ENCODE results near the gene AKAP13. TPM values are rescaled to one million over a fixed set of nuclear protein-coding genes. Genes with fewer than 3 reads are reported as not detected.
A peak's percentile ranks its signal among the peaks of the same experiment; 100 is the strongest.

Gene AKAP13
- total and polyA plus RNA-seq, 2 donors (not counting 1 experiment from before 2014, with no cell fraction given) = 73.8 to 358 TPM

GRCh38 chr15:85624291-85624801 is 243.9 kb downstream of the AKAP13 start:
- Histone ChIP-seq H3K79me2 (ENCODE audit: control insufficient read depth, insufficient read depth, low read length) (peaks cover 35% of the 10 kb centered on the region), H3K36me3 (replicated peaks in 1 of 2; ENCODE audit: control extremely low read depth in 1 of 2, control insufficient read depth in 1 of 2, extremely low read depth in 1 of 2, insufficient read depth in 2 of 2, low read length in 1 of 2) (peaks cover 2 to 28% of the 10 kb centered on the region in 2 experiments), H3K4me1 (ENCODE audit: control insufficient read depth in 2 of 2, insufficient read depth in 2 of 2, low read length in 2 of 2) (peaks cover 28 to 33% of the 10 kb centered on the region in 2 donors), H2AFZ (ENCODE audit: insufficient read depth, low read depth, low read length, poor library complexity, severe bottlenecking) (no peak overlapping the region), H3K9ac (ENCODE audit: low read length) (peak overlapping the region; percentile 14), H3K27me3 (replicated peaks in 1 of 4; ENCODE audit: control extremely low read depth in 1 of 4, control insufficient read depth in 3 of 4, insufficient read depth in 4 of 4, low read length in 3 of 4) (no peaks in the 10 kb centered on the region), H3K9me3 (ENCODE audit: control extremely low read depth in 1 of 3, control insufficient read depth in 2 of 3, insufficient read depth in 1 of 3, low read length in 2 of 3) (no peaks in the 10 kb centered on the region), H3K4me2 (replicated peaks; ENCODE audit: low read depth, low read length, poor library complexity, severe bottlenecking) (peak overlapping the region; percentile 43), H4K20me1 (ENCODE audit: control insufficient read depth, insufficient read depth, low read length, poor library complexity, severe bottlenecking) (peaks cover 38% of the 10 kb centered on the region), H3K4me3 (ENCODE audit: control extremely low read depth in 1 of 5, extremely low read depth in 1 of 5, insufficient read depth in 1 of 5, low read depth in 2 of 5, low read length in 4 of 5) (no peak overlapping the region), H3K27ac (ENCODE audit: low read length in 2 of 2) (peak overlapping the region in 1 of 2 donors; percentile 49)
- peaks cover 50% of the 10 kb centered on the region for H3K4me1 Mint-ChIP-seq
- no peaks in the 10 kb centered on the region for H3K9me3 Mint-ChIP-seq (ENCODE audit: insufficient read depth)
- ChIA-PET CTCF (interaction anchor here (1.0 to 2.3 kb wide), 7 partner anchors 11 to 328 kb away, joined by 3 to 6 read pairs (median 4); no protein-coding TSS in a partner anchor), POLR2A (interaction anchor here (0.6 kb wide), 1 partner anchor 152 kb away, joined by 4 read pairs; no protein-coding TSS in a partner anchor)
- no peak for TF ChIP-seq EZH2 (IDR thresholded peaks at IDR 0.05; ENCODE audit: borderline replicate concordance, insufficient read depth, low read depth, low read length, poor library complexity, severe bottlenecking)
- TF ChIP-seq CTCF (IDR thresholded peaks at IDR 0.05) = no peak
- no peak for ATAC-seq (ENCODE audit: low read depth)
- no peaks in the 10 kb centered on the region for H3K27me3 Mint-ChIP-seq
- DNase-seq = no peak
- peak overlapping the region; percentile 59 for H3K4me3 Mint-ChIP-seq
- peak overlapping the region; percentile 74 for H3K27ac Mint-ChIP-seq
- 0% methylated on average over 1 of the region's 7 CpGs for WGBS (ENCODE audit: insufficient coverage)
- intact Hi-C loops (cut with micrococcal nuclease) = loop anchor here (5.0 kb wide), 1 partner anchor 42 kb away; no protein-coding TSS in a partner anchor

- Histone ChIP-seq H3K4me1 (ENCODE audit: control insufficient read depth in 2 of 2, insufficient read depth in 2 of 2, low read length in 2 of 2) (peaks cover 28 to 33% of the 10 kb centered on the region in 2 donors), H3K27me3 (replicated peaks in 1 of 4; ENCODE audit: control extremely low read depth in 1 of 4, control insufficient read depth in 3 of 4, insufficient read depth in 4 of 4, low read length in 3 of 4) (no peaks in the 10 kb centered on the region), H3K4me2 (replicated peaks; ENCODE audit: low read depth, low read length, poor library complexity, severe bottlenecking) (peak overlapping the region; percentile 43), H4K20me1 (ENCODE audit: control insufficient read depth, insufficient read depth, low read length, poor library complexity, severe bottlenecking) (peaks cover 31% of the 10 kb centered on the region), H3K4me3 (ENCODE audit: control extremely low read depth in 1 of 5, extremely low read depth in 1 of 5, insufficient read depth in 1 of 5, low read depth in 2 of 5, low read length in 4 of 5) (no peak overlapping the region), H3K9ac (ENCODE audit: low read length) (peak overlapping the region; percentile 14), H3K9me3 (ENCODE audit: control extremely low read depth in 1 of 3, control insufficient read depth in 2 of 3, insufficient read depth in 1 of 3, low read length in 2 of 3) (no peaks in the 10 kb centered on the region), H3K27ac (ENCODE audit: low read length in 2 of 2) (peak overlapping the region in 1 of 2 donors; percentile 49), H2AFZ (ENCODE audit: insufficient read depth, low read depth, low read length, poor library complexity, severe bottlenecking) (no peak overlapping the region), H3K36me3 (replicated peaks in 1 of 2; ENCODE audit: control extremely low read depth in 1 of 2, control insufficient read depth in 1 of 2, extremely low read depth in 1 of 2, insufficient read depth in 2 of 2, low read length in 1 of 2) (peaks cover 0 to 24% of the 10 kb centered on the region in 2 experiments), H3K79me2 (ENCODE audit: control insufficient read depth, insufficient read depth, low read length) (peaks cover 31% of the 10 kb centered on the region)
- Mint-ChIP-seq H3K4me1 (peaks cover 54% of the 10 kb centered on the region), H3K27ac (peak overlapping the region; percentile 34), H3K9me3 (ENCODE audit: insufficient read depth) (no peaks in the 10 kb centered on the region), H3K4me3 (no peak overlapping the region), H3K27me3 (no peaks in the 10 kb centered on the region)
- ATAC-seq (ENCODE audit: low read depth) (no peak), DNase-seq (no peak)
- intact Hi-C loops (cut with micrococcal nuclease) = no loop called here
- CTCF ChIA-PET = interaction anchor here (1.4 to 1.5 kb wide), 3 partner anchors 18 to 71 kb away, joined by 3 to 4 read pairs (median 4); no protein-coding TSS in a partner anchor
- 58% methylated on average over 5 of the region's 7 CpGs for WGBS (ENCODE audit: insufficient coverage)
- POLR2A ChIA-PET = no interaction called here
- no peak for TF ChIP-seq EZH2 (IDR thresholded peaks at IDR 0.05; ENCODE audit: borderline replicate concordance, insufficient read depth, low read depth, low read length, poor library complexity, severe bottlenecking)
- no peak for TF ChIP-seq CTCF (IDR thresholded peaks at IDR 0.05)
Observed at GRCh38 chr15:85625166-85625830, 244.9 kb downstream of the AKAP13 start.

Data from B cell (primary cell).